Dermis microvascular lymphatic vessel endothelial cell (primary cell): ENCODE measurements around the gene ABCA7. TPM values are rescaled to one million over a fixed set of nuclear protein-coding genes. Genes with fewer than 3 reads are reported as not detected.

Experiments
- DNase-seq, 2 donors: peaks; one replicate each; pipeline versions ENCODE4 v3.0.0 to v3.0.0-alpha.2; 2010; ENCODE audit warnings: low read depth in 2 of 2
- total RNA-seq: library from RNA; depleted of rRNA; stranded (reverse); fragments of >200 nt; gene quantifications from 2 replicates; pipeline ENCODE4 v1.2.1, GENCODE V29; 2014

ABCA7 gene
- total RNA-seq, result 3.7 and 4.6 TPM in 2 replicates

- peak; percentile 93 to 97 for DNase-seq
Measured at GRCh38 chr19:1039646-1040475, at the start of gene ABCA7. ABCA7 (plus strand) TSS chr19:1040107; CDS start chr19:1041362, 1,255 bp downstream.

GRCh38 chr19:990119-990571 is 49.8 kb upstream of the ABCA7 start:
- DNase-seq, result no peak

GRCh38 chr19:990746-991145 is 49.2 kb upstream of the ABCA7 start:
- no peak for DNase-seq

DNA sequence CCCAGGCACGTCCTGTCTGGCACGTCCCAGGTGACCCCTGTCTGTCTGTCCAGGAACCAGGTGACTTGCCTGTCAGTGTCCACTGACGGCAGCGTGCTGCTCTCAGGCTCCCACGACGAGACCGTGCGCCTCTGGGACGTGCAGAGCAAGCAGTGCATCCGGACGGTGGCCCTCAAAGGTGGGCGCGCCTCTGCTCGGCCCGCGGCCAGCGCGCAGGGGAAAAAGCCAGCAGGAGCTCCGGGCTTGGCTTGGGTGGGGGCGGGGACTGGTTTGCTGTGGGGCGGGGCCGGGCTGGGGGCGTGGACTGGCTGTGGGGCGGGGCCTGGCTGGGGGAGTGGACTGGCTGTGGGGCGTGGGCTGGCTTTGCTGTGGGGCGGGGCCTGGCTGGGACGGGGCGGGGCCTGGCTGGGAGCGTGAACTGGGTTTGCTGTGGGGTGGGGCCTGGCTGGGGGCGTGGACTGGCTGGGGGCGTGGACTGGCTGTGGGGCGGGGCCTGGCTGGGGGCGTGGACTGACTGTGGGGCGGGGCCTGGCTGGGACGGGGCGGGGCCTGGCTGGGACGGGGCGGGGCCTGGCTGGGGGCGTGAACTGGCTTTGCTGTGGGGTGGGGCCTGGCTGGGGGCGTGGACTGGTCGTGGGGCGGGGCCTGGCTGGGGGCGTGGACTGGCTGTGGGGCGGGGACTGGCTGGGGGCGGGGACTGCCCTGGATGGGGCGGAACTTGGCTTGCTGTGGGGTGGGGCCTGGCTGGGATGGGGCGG is 48.6 kb upstream of the ABCA7 start:
- DNase-seq, result peak in 1 of 2 donors; percentile 63

- no peak for DNase-seq
Measured at GRCh38 chr19:991932-992669, 47.8 kb upstream of the ABCA7 start.

GRCh38 chr19:992670-993055 is 47.2 kb upstream of the ABCA7 start:
- no peak for DNase-seq

GRCh38 chr19:993361-993830 is 46.5 kb upstream of the ABCA7 start:
- no peak for DNase-seq

- DNase-seq, result no peak
Measured at GRCh38 chr19:993831-994393, 46.0 kb upstream of the ABCA7 start.

DNA sequence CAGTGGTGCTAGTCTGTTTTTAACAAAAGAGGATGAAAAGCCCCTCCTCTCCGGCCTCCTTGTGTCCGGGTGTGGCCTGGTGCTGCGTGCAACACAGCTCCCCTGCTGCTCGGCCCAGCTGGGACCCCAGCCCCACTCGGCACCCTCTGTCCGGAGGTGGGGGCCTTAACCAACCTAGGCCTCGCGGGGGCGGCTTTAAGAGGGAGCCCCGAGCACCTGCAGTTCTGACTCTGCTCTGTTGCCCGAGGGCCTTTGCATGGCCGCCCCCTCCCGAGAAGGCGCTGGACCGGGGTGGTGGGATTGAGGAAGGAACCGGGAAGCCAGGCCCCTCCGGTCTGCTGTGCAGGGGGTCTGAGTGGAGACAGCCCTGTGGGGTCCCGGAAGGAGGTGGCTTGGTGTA is 45.4 kb upstream of the ABCA7 start:
- DNase-seq, result no peak

GRCh38 chr19:995051-995827 is 44.7 kb upstream of the ABCA7 start:
- DNase-seq, result no peak

DNA sequence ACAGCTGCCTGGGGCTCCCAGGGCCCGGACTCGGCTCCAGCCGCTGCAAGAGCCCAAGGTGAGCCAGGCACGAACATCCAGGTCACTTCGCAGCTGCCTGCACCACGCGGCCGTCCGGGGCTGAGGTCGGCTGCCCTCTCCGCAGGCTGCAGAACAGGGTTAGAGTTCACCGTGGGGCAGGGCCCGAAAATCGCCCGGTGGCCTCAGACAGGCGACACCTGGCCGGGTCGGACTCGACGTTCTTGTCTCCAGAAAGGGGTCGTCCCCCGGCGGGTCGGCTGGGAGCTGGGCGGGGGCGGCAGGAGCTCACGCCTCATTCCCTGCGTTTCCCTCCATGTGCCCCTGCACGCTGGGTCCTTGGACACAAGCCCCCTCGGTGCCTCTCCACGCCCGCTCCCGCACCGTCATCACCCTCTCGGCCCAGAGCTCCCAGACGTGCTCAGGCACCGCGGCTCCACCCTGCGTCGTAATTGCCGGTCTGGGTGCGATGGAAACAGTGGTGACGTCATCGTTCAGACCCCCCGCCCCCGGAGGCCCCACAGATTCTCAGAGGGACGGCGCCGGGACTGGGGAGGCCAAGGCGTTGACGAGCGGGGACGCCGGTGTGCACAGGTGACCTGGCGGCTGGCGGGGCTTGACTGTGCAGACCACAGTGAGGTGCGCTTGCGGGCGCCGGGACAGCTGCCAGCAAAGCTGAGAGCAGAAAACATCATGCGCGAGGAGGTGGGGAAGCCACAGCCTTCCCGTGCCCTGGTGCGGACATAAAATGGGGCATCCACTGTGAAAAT is 43.7 kb upstream of the ABCA7 start:
- DNase-seq, result peak in 1 of 2 donors; percentile 48

DNA sequence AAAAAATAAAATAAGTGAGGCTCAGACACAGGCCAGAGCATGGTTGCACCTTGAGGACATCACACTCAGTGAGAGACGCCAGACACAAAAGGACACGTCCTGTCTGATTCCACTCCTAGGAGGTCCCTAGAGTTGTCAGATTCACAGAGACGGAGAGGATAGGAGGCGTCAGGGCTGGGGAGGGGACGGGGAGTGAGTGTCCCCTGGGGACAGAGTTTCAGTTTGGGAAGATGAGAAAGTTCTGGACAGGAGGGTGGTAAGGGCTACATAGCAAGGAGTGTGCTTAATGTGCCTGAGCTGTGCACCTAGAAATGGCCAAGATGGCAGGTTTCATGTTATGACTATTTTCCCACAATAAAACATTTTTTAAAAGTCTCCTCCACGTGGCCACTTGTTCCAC is 41.8 kb upstream of the ABCA7 start:
- DNase-seq, result no peak

- no peak for DNase-seq
Measured at GRCh38 chr19:999379-999719, 40.6 kb upstream of the ABCA7 start.

DNA sequence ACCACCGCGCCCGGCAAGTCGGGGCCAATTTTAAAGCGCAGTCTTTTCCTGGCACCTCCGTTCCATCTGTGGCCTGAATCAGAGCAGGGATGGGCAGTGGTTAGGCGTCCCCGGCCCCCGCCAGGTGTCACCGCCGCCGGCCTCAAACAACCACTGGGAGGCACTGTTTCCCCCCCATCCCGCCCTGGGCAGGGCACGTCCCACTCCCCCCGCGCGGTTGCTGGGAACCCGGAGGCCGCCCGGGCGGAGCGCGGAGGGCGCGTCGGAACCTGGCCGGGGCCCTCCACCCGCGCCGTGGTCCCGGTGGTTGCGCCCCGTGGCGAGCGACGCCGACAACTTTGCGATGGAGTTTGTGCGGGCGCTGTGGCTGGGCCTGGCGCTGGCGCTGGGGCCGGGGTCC is 39.8 kb upstream of the ABCA7 start, which contains the start of gene GRIN3B:
TSS of gene GRIN3B (plus strand) at position 325 of the 400 bp plus-strand sequence. CDS start at position 344, 19 bp downstream.
- DNase-seq, result peak in 1 of 2 donors; percentile 60

DNA sequence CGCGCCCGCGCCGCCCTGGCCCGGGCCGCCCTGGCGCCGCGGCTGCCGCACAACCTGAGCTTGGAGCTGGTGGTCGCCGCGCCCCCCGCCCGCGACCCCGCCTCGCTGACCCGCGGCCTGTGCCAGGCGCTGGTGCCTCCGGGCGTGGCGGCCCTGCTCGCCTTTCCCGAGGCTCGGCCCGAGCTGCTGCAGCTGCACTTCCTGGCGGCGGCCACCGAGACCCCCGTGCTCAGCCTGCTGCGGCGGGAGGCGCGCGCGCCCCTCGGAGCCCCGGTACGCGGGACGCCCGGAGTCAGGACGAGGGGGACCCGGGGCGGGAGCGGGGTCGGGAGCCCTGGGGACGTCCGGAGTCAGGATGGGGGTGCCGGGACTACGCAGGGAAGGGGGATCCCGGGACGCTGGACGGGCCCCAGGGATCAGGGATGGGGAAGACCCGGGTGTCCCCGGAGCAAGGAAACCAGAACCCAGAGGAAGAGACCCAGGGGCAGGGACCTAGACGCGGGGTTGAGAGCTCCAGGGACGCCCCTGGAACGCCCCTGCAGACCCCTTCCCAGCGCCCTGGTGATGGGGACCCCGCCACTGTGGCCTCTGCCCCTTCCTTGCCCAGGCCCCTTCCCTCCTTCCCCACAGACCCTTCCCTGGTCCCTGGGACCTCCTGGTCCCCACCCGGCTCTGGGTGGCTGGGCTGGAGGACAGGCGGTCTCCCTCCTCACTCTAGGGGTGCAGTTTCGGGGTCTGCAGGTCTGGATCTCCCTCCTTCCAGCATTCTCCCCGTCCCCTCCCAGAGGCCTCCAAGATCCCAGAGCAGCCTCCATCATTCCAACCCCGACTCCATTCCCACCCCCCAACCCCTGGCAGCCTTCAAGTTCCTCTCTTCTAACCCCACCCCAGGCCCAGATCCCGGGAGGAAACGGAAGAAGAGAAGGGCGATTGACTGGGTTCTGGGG is 39.0 kb upstream of the ABCA7 start:
- no peak for DNase-seq

GRCh38 chr19:1001538-1002166 is 38.3 kb upstream of the ABCA7 start:
- peak in 1 of 2 donors; percentile 35 for DNase-seq

DNA sequence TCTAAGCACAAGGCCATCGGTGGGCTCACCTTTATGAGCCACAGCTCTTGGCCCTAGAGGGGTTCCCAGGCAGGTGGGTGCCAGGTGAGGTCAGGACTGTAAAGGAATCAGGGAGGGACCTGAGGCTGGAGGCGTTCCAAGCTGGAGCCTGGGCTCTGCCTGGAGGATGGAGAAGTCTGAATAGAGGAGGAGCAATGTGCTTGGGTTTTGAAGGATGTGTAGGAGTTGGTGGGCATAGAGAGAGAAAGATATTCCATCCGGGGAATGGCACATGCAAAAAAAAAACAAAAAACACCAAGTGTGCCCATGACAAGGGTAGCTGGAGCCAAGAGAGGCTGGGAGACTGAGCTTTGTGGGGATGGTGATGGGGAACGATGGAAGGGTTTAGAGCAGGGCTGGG is 37.3 kb upstream of the ABCA7 start:
- no peak for DNase-seq

- no peak for DNase-seq
Measured at GRCh38 chr19:1003283-1003682, 36.6 kb upstream of the ABCA7 start.
